ENCODE data around the gene TNPO3.
"Not testable (repeated sequence)": the region's sequence is repeated elsewhere in the genome, so short reads cannot be mapped to it uniquely, and the experiment has no call there.

TNPO3 gene

GRCh38 chr7:128919881-128920799 lies 134.8 kb downstream of the TNPO3 start:
- DNase-seq = no peak

GRCh38 chr7:128919241-128919640 lies 135.7 kb downstream of the TNPO3 start:
- DNase-seq = no peak

GRCh38 chr7:128918016-128918665 lies 136.8 kb downstream of the TNPO3 start:
- no peak for DNase-seq

- DNase-seq = no peak
Measured at GRCh38 chr7:128917122-128917521, 137.8 kb downstream of the TNPO3 start.

- no peak for DNase-seq
Measured at GRCh38 chr7:128916643-128916915, 138.3 kb downstream of the TNPO3 start.

- no peak for DNase-seq
Measured at GRCh38 chr7:128915841-128916642, 138.9 kb downstream of the TNPO3 start.

GRCh38 chr7:128915271-128915819 lies 139.6 kb downstream of the TNPO3 start:
- no peak for DNase-seq

GRCh38 chr7:128914566-128915151 lies 140.3 kb downstream of the TNPO3 start:
- DNase-seq = no peak

GRCh38 chr7:128913870-128914565 lies 140.9 kb downstream of the TNPO3 start:
- no peak for DNase-seq

- not testable (repeated sequence) for DNase-seq
Measured at GRCh38 chr7:128912709-128913495, 142.0 kb downstream of the TNPO3 start.

- no peak for DNase-seq
Measured at GRCh38 chr7:128912281-128912680, 142.6 kb downstream of the TNPO3 start.

- no peak for DNase-seq
Measured at GRCh38 chr7:128911423-128912031, 143.4 kb downstream of the TNPO3 start.

- DNase-seq = no peak
Measured at GRCh38 chr7:128910569-128910945, 144.4 kb downstream of the TNPO3 start, which contains the start of gene KCP. TSS of gene KCP (minus strand) at chr7:128910709. CDS start at chr7:128910676, 33 bp downstream.

- DNase-seq = no peak
Measured at GRCh38 chr7:128909625-128910568, 145.0 kb downstream of the TNPO3 start.

GRCh38 chr7:128908750-128909624 lies 145.9 kb downstream of the TNPO3 start:
- DNase-seq = no peak

- no peak for DNase-seq
Measured at GRCh38 chr7:128906766-128907559, 147.9 kb downstream of the TNPO3 start.

- DNase-seq = no peak
Measured at GRCh38 chr7:128906001-128906765, 148.7 kb downstream of the TNPO3 start.
